Uterus (tissue), 4 donors: ENCODE measurements around the gene ATP2C2. TPM values are rescaled to one million over a fixed set of nuclear protein-coding genes. Genes with fewer than 3 reads are reported as not detected.

ENCODE experiments used
- DNase-seq, 2 donors: peaks; one replicate each; pipeline ENCODE4 v3.0.0-alpha.2; 2019 to 2020
- H3K27ac ChIP-seq, 2 donors: fragments of 200-600 bp; sonication (generic); 1 replicate in 1 of 2; 2 replicates in 1 of 2; pipeline ENCODE4 v1.5.1; 2016 to 2018
- H3K27me3 ChIP-seq, 2 donors: fragments of 200-600 bp; sonication (generic); one replicate each; pipeline ENCODE4 v1.5.1; 2018 to 2019; ENCODE audit warnings: control low read depth in 1 of 2
- H3K36me3 ChIP-seq, 2 donors: fragments of 200-600 bp; sonication (generic); one replicate each; pipeline ENCODE4 v1.5.1; 2019; ENCODE audit warnings: control low read depth in 1 of 2
- H3K4me1 ChIP-seq, 2 donors: fragments of 200-600 bp; sonication (generic); one replicate each; pipeline ENCODE4 v1.5.1; 2018 to 2019; ENCODE audit warnings: control low read depth in 1 of 2
- H3K4me3 ChIP-seq, 2 donors: fragments of 200-600 bp; sonication (generic); 1 replicate in 1 of 2; 2 replicates in 1 of 2; pipeline ENCODE4 v1.5.1; 2018 to 2019; ENCODE audit warnings: mild to moderate bottlenecking in 1 of 2
- H3K9me3 ChIP-seq, 2 donors: fragments of 200-600 bp; sonication (generic); one replicate each; pipeline ENCODE4 v1.5.1; 2019; ENCODE audit warnings: control low read depth in 1 of 2
- CTCF ChIP-seq, 4 experiments: fragments of 200-600 bp in 2 of 4; fragments of 450-650 bp in 2 of 4; sonication (generic) in 2 of 4; IDR thresholded peaks; one replicate each; pipeline ENCODE4 v1.5.1; 2016 to 2019; ENCODE audit warnings: antibody characterized with exemption in 4 of 4, mild to moderate bottlenecking in 2 of 4, moderate library complexity in 1 of 4
- POLR2A ChIP-seq, 2 donors: fragments of 450-650 bp; IDR thresholded peaks; one replicate each; pipeline ENCODE4 v1.6.1; 2016; ENCODE audit warnings: antibody characterized with exemption in 2 of 2, mild to moderate bottlenecking in 1 of 2, moderate library complexity in 1 of 2
- intact Hi-C: fragments of 100-400 bp; cut with DNase I; formaldehyde crosslinking; loops from one replicate; pipeline ENCODE4 v1.15.1; 2023; ENCODE audit warnings: low total_unique reads
- total RNA-seq, 4 donors: library from RNA; depleted of rRNA in 3 of 4; stranded (reverse); fragments of >200 nt in 3 of 4; gene quantifications; one replicate each; pipeline versions ENCODE4 v1.1.0 to v1.2.4, GENCODE V29; 2014 to 2023
- donor health status: DM: yes; HTN: yes; CAD: no.

ATP2C2 gene
- total RNA-seq, 4 donors from 2014 or later: 0.51 to 1.8 (median 0.84) TPM

GRCh38 chr16:84430860-84431259, 62.5 kb downstream of the ATP2C2 start:
- Histone ChIP-seq H3K27ac (no peak overlapping the region), H3K4me3 (no peak overlapping the region), H3K36me3 (no peaks in the 10 kb centered on the region), H3K4me1 (no peaks in the 10 kb centered on the region), H3K27me3 (no peaks in the 10 kb centered on the region), H3K9me3 (no peaks in the 10 kb centered on the region)
- DNase-seq: no peak
- TF ChIP-seq POLR2A (IDR thresholded peaks at IDR 0.05) (no peak), CTCF (IDR thresholded peaks at IDR 0.05) (no peak)
- intact Hi-C loops: no loop called here

GRCh38 chr16:84434800-84435199, 66.5 kb downstream of the ATP2C2 start:
- intact Hi-C loops: no loop called here
- H3K36me3 ChIP-seq: no peaks in the 10 kb centered on the region
- no peaks in the 10 kb centered on the region for H3K27me3 ChIP-seq
- H3K27ac ChIP-seq: no peak overlapping the region
- H3K9me3 ChIP-seq: no peaks in the 10 kb centered on the region
- DNase-seq: no peak
- H3K4me1 ChIP-seq: no peaks in the 10 kb centered on the region
- TF ChIP-seq CTCF (IDR thresholded peaks at IDR 0.05) (no peak), POLR2A (IDR thresholded peaks at IDR 0.05) (no peak)
- no peak overlapping the region for H3K4me3 ChIP-seq

- TF ChIP-seq POLR2A (IDR thresholded peaks at IDR 0.05): no peak
- no peak for TF ChIP-seq CTCF (IDR thresholded peaks at IDR 0.05)
- no peaks in the 10 kb centered on the region for H3K4me1 ChIP-seq
- no peaks in the 10 kb centered on the region for H3K9me3 ChIP-seq
- intact Hi-C loops: no loop called here
- no peaks in the 10 kb centered on the region for H3K27me3 ChIP-seq
- H3K4me3 ChIP-seq: no peak overlapping the region
- DNase-seq: no peak
- no peaks in the 10 kb centered on the region for H3K36me3 ChIP-seq
- H3K27ac ChIP-seq: no peak overlapping the region
These were observed 67.9 kb downstream of the ATP2C2 start for GRCh38 chr16:84436196-84436595.

GRCh38 chr16:84438971-84439696, 70.8 kb downstream of the ATP2C2 start:
- intact Hi-C loops: no loop called here
- no peak overlapping the region for H3K4me3 ChIP-seq
- no peak overlapping the region for H3K27ac ChIP-seq
- H3K27me3 ChIP-seq: no peaks in the 10 kb centered on the region
- H3K9me3 ChIP-seq: no peaks in the 10 kb centered on the region
- no peaks in the 10 kb centered on the region for H3K36me3 ChIP-seq
- no peaks in the 10 kb centered on the region for H3K4me1 ChIP-seq
- no peak for DNase-seq
- no peak for TF ChIP-seq CTCF (IDR thresholded peaks at IDR 0.05)
- no peak for TF ChIP-seq POLR2A (IDR thresholded peaks at IDR 0.05)

GRCh38 chr16:84442416-84443145, 74.2 kb downstream of the ATP2C2 start:
- H3K36me3 ChIP-seq: no peaks in the 10 kb centered on the region
- TF ChIP-seq POLR2A (IDR thresholded peaks at IDR 0.05) (no peak), CTCF (IDR thresholded peaks at IDR 0.05) (no peak)
- H3K27me3 ChIP-seq: no peaks in the 10 kb centered on the region
- no peaks in the 10 kb centered on the region for H3K9me3 ChIP-seq
- H3K4me3 ChIP-seq: no peak overlapping the region
- intact Hi-C loops: no loop called here
- no peak for DNase-seq
- no peaks in the 10 kb centered on the region for H3K4me1 ChIP-seq
- H3K27ac ChIP-seq: no peak overlapping the region
